ENCODE measurements around the gene GAK. TPM values are rescaled to one million over a fixed set of nuclear protein-coding genes. Genes with fewer than 3 reads are reported as not detected.
"Not testable (repeated sequence)": the region's sequence is repeated elsewhere in the genome, so short reads cannot be mapped to it uniquely, and the experiment has no call there.

The GAK gene
- total RNA-seq, 2 experiments from 2014 or later: 101 to 105 TPM

- CTCF ChIA-PET: interaction anchor here (0.7 kb wide), 2 partner anchors 118 to 172 kb away, joined by 3 to 4 read pairs; no protein-coding TSS in a partner anchor
- POLR2A ChIA-PET: no interaction called here
Measured at GRCh38 chr4:815464-816146, 116.5 kb downstream of the GAK start.

- CTCF ChIA-PET: no interaction called here
- POLR2A ChIA-PET: no interaction called here
Measured at GRCh38 chr4:814312-814850, 117.7 kb downstream of the GAK start.

- ChIA-PET POLR2A (no interaction called here), CTCF (no interaction called here)
Measured at GRCh38 chr4:813900-814299, 118.2 kb downstream of the GAK start.

- ChIA-PET POLR2A (no interaction called here), CTCF (no interaction called here)
Measured at GRCh38 chr4:808860-809570, 123.1 kb downstream of the GAK start.

GRCh38 chr4:807792-808191 lies 124.3 kb downstream of the GAK start:
- ChIA-PET POLR2A (no interaction called here), CTCF (no interaction called here)

- POLR2A ChIA-PET, CTCF ChIA-PET: not testable (repeated sequence)
Measured at GRCh38 chr4:806979-807378, 125.1 kb downstream of the GAK start.

GRCh38 chr4:804804-805203 lies 127.3 kb downstream of the GAK start:
- CTCF ChIA-PET: no interaction called here

GRCh38 chr4:803884-804283 lies 128.2 kb downstream of the GAK start:
- POLR2A ChIA-PET: no interaction called here
- CTCF ChIA-PET: no interaction called here

More at GRCh38 chr4:804804-805203, 127.3 kb downstream of the GAK start:
- POLR2A ChIA-PET: no interaction called here

GRCh38 chr4:801436-802124 lies 130.5 kb downstream of the GAK start:
- ChIA-PET POLR2A (no interaction called here), CTCF (no interaction called here)

Other genes starting within 250 kb of the GAK start
- 1 to 10 TPM; 1.1 to 1.3 TPM for gene SLC49A3, start 243.2 kb downstream of the GAK start, total RNA-seq
- 10 to 100 TPM; 25.8 to 26.1 TPM for gene PCGF3, start 226.5 kb downstream of the GAK start, total RNA-seq
- under 1 TPM in 1 of 2 experiments, not detected in 1; 0.15 TPM for gene CPLX1, start 106.2 kb downstream of the GAK start, total RNA-seq
- 10 to 100 TPM; 16.9 to 17.3 TPM for gene TMEM175, start 144 bp upstream of the GAK start, total RNA-seq
- 10 to 100 TPM; 15.0 to 15.3 TPM for gene DGKQ, start 41.3 kb upstream of the GAK start, total RNA-seq
- 10 to 100 TPM; 11.5 to 13.4 TPM for gene IDUA, start 54.7 kb upstream of the GAK start, total RNA-seq
- not detected for gene SLC26A1, start 61.1 kb upstream of the GAK start, total RNA-seq
- 10 to 100 TPM; 17.7 to 18.7 TPM for gene FGFRL1, start 79.3 kb upstream of the GAK start, total RNA-seq
- gene RNF212, start 181.2 kb upstream of the GAK start, total RNA-seq: 1 to 10 TPM; 1.1 to 1.6 TPM
- 1 to 10 TPM; 3.2 to 4.2 TPM for gene SPON2, start 240.3 kb upstream of the GAK start, total RNA-seq

Data from activated CD8-positive, alpha-beta memory T cell treated with anti-CD3 and anti-CD28 coated beads for 36 hours (primary cell).